ENCODE results near the gene TMC4.

Gene TMC4

DNA sequence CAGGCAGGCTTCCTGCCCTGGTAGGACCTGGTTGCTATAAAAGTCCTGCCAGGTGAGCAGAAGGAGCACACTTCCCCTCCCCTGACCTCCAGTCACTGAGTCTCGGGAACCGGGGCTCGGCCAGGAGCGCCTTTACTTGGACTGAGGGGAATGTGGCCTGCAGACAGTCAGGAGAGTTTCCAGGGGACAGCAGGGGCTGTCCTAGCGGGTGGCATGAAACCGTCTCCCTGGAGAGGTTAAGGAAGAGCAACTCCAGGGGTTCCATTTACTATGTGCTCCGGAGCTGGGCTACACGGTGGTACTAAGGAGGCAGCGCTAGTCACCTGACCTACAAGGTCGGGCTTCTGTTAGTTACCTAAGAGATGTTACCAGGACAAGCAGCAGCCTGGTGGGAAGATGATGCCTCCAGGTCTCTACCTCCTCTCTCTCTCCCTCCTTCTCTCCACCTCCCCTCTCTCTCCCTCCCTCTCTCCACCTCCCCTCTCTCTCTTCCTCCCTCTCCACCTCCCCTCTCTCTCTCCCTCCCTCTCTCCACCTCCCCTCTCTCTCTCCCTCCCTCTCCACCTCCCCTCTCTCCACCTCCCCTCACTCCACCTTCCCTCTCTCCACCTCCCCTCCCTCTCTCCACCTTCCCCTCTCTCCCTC is 39.5 kb downstream of the TMC4 start:
- CTCF ChIA-PET: no interaction called here
- POLR2A ChIA-PET: no interaction called here
- DNase-seq (ENCODE audit: extremely low spot score): no peak
- no peak for TF ChIP-seq CTCF (IDR thresholded peaks at IDR 0.05; ENCODE audit: control extremely low read depth, extremely low read depth, low read depth, missing control alignments)

GRCh38 chr19:54129617-54129996 is 43.4 kb downstream of the TMC4 start:
- POLR2A ChIA-PET: no interaction called here
- CTCF ChIA-PET: no interaction called here
- no peak for TF ChIP-seq CTCF (IDR thresholded peaks at IDR 0.05; ENCODE audit: control extremely low read depth, extremely low read depth, low read depth, missing control alignments)
- DNase-seq (ENCODE audit: extremely low spot score): no peak

DNA sequence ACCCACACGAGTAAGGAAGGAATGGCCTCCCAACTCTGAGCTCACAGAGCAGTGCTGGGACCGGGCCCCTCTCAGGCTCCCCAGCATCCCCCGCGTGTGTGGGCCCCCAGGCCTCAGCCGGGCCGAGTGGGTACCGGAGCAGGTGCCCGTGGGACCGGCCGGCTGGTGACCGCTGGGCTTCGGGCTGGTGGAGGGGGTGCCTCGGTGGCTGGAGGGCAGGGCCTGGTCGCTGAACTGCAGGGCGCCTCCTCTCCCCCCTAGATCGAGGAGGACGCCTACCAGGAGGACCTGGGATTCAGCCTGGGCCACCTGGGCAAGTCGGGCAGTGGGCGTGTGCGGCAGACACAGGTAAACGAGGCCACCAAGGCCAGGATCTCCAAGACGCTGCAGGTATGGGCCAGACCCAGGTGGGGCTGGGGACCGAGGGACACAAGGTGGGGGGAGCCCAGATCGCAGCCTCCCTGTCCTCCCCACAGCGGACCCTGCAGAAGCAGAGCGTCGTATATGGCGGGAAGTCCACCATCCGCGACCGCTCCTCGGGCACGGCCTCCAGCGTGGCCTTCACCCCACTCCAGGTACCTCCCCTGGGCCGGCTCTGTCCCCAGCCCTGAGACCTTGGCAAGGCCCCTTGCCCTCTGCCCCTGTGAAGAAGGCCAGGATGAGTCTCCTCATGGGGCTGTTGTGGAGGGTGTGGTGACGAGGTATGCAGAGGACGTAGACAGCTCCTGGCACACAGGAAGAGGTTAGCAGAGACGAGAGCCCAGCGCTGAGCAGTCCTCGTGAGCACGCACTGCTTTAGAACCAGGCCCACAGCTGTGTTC is 44.0 kb downstream of the TMC4 start:
- ChIA-PET POLR2A (no interaction called here), CTCF (interaction anchor here (1.0 kb wide), 1 partner anchor 8 kb away, joined by 3 read pairs; the partner anchor contains the start of gene CNOT3)
- no peak for TF ChIP-seq CTCF (IDR thresholded peaks at IDR 0.05; ENCODE audit: control extremely low read depth, extremely low read depth, low read depth, missing control alignments)
- no peak for DNase-seq (ENCODE audit: extremely low spot score)

DNA sequence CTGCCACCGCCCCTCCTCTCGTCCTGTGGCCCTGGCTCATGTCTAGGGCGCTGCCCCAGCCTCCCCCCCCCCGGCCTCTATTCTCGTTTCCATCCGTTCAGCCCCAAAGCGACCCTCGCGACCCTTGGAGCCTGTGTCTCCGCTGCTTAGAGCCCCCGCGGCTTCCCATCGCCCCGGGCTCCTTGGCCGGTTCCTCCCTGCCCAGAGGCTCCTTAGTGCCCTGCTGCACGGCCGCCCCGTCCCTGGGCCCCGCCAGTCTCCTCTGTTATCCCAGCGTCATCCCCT is 44.6 kb downstream of the TMC4 start:
- ChIA-PET POLR2A (no interaction called here), CTCF (interaction anchor here (1.0 kb wide), 1 partner anchor 9 kb away, joined by 3 read pairs; the partner anchor contains the start of gene CNOT3)
- no peak for TF ChIP-seq CTCF (IDR thresholded peaks at IDR 0.05; ENCODE audit: control extremely low read depth, extremely low read depth, low read depth, missing control alignments)
- DNase-seq (ENCODE audit: extremely low spot score): no peak

DNA sequence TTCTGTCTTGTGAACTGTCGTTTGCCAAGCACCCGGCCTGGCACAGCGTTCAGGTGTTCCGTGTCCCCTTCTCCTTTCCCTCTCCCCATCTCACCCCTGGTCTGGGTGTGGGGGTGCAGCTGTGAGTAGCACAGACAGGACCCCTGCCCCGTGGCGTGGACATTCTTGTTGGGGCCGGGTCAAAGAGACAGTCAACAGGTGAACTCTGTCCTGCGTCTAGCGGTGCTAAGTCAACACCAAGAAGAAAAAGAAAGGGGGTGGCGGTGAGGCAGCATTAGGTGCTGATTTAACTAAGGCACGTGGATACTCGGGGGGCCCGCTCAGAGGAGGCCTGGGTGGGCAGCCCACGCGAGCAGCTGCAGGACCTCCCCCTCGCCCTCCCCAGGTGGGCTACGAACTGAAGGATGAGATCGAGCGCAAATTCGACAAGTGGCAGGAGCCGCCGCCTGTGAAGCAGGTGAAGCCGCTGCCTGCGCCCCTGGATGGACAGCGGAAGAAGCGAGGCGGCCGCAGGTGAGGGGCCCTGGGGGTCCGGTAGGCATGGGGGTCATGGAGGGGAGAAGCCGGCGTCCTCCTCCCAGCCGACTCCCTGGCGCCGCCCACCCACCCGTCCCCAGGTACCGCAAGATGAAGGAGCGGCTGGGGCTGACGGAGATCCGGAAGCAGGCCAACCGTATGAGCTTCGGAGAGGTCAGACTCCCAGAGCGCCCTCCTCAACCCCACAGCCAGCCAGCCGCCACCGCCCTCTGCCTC is 45.1 kb downstream of the TMC4 start:
- DNase-seq (ENCODE audit: extremely low spot score): no peak
- no peak for TF ChIP-seq CTCF (IDR thresholded peaks at IDR 0.05; ENCODE audit: control extremely low read depth, extremely low read depth, low read depth, missing control alignments)
- ChIA-PET POLR2A (no interaction called here), CTCF (interaction anchor here (1.0 kb wide), 1 partner anchor 9 kb away, joined by 3 read pairs; the partner anchor contains the start of gene CNOT3)

DNA sequence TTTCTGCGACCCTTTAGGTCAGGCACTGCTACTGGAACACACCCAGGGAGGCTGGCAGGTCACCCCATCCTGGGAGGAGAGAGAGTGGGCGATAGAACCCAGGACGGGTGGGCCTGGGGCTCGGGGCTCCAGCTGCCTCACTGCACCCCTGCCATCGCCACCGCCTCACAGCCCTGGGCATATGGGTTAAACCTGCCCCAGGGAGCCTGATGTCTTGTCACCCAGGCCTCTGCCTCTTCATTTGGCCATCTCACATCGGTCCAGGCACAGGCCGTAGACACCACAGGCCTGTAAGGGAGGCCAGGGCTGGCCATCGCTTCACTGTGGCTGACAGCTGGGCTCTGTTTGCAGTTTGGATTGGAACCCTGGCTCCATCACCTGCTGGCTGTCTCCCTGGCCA is 47.2 kb downstream of the TMC4 start:
- no peak for TF ChIP-seq CTCF (IDR thresholded peaks at IDR 0.05; ENCODE audit: control extremely low read depth, extremely low read depth, low read depth, missing control alignments)
- ChIA-PET POLR2A (no interaction called here), CTCF (no interaction called here)
- no peak for DNase-seq (ENCODE audit: extremely low spot score)
